ENCODE measurements around the gene DNM2. TPM values are rescaled to one million over a fixed set of nuclear protein-coding genes. Genes with fewer than 3 reads are reported as not detected.

DNM2 gene
- total and polyA plus RNA-seq, 9 of the 15 experiments (the other 6 are each of a cell fraction or from before 2014, with no cell fraction given): 2.2 to 161 (median 72.6) TPM

DNA sequence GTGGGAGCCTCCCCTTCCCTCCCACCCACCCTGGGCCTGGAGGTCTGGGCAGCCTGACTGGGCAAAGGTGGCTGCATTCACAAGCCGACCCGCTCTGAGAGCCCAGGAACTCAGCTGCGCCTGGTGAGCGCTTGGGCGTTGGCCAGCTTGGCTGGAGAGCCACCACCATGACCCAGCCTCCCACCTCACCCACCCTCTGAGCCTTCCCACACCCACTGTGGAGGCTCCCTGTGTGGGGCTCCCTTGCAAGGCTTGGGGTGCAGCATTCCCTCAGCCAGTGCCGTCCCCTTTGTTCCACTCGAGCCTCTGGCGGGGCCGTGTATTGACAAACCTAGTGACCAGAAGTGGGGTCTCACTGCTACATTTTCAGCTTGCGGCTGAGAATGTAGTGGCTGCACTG, 31.7 kb upstream of the DNM2 start:
- Histone ChIP-seq H2AFZ (ENCODE audit: low read depth, low read length) (no peak overlapping the region), H3K9me1 (ENCODE audit: control insufficient read depth, insufficient read depth, low read length) (peaks cover 3% of the 10 kb centered on the region), H4K20me1 (replicated peaks; ENCODE audit: control insufficient read depth, insufficient read depth, low read length) (peaks cover 15% of the 10 kb centered on the region), H3K27ac (ENCODE audit: extremely low read depth, low read depth, low read length) (no peak overlapping the region), H3K4me1 (replicated peaks in 1 of 2; ENCODE audit: control insufficient read depth in 2 of 2, insufficient read depth in 2 of 2, low read length in 2 of 2) (peaks cover 0 to 17% of the 10 kb centered on the region in 2 experiments; a peak in 1 of 5 replicates), H3K9ac (ENCODE audit: insufficient read depth in 1 of 2, low read depth in 2 of 2, low read length in 2 of 2) (no peak overlapping the region), H3K4me3 (no peak overlapping the region), H3K9me3 (replicated peaks; ENCODE audit: control insufficient read depth, insufficient read depth, low read depth, low read length) (no peaks in the 10 kb centered on the region), H3K27me3 (ENCODE audit: control insufficient read depth in 2 of 2, insufficient read depth in 2 of 2, low read length in 2 of 2) (no peaks in the 10 kb centered on the region), H3K4me2 (ENCODE audit: insufficient read depth, low read length) (no peak overlapping the region), H3K36me3 (ENCODE audit: control insufficient read depth, insufficient read depth, low read length) (peaks cover 99% of the 10 kb centered on the region), H3K79me2 (ENCODE audit: control insufficient read depth, insufficient read depth, low read length) (peaks cover 7% of the 10 kb centered on the region; the same call in 1 of the 3 replicates)
- ATAC-seq (no peak), DNase-seq (ENCODE audit: extremely low read depth in 1 of 4, low spot score in 3 of 4) (no peak), FAIRE-seq (no peak)
- WGBS (ENCODE audit: insufficient coverage, low coverage, missing lambda C conversion rate): 98% methylated on average over 8 of the region's 10 CpGs
- ChIA-PET CTCF (ENCODE audit: low intra/inter-chr PET ratio) (no interaction called here), POLR2A (interaction anchor here (1.4 kb wide), 1 partner anchor 9 kb away, joined by 5 read pairs; no protein-coding TSS in a partner anchor)
- in situ Hi-C loops (cut with MboI) (no loop called here), intact Hi-C loops (cut with micrococcal nuclease) (no loop called here)
- TF ChIP-seq MBD2 (IDR thresholded peaks at IDR 0.05; ENCODE audit: borderline replicate concordance, low read depth): no peak
- no peak for TF ChIP-seq BCOR (IDR thresholded peaks at IDR 0.05)
- no peak for TF ChIP-seq XRCC3 (IDR thresholded peaks at IDR 0.05)
- peak; percentile 70 for TF ChIP-seq RBM22 (IDR thresholded peaks at IDR 0.05; ENCODE audit: low read depth, low read length, poor library complexity, severe bottlenecking)
- no peak for TF ChIP-seq PPARD (CRISPR knock-in tag; IDR thresholded peaks at IDR 0.05)
- BruUV-seq (replicated peaks): no TSS peak
